Neuron (in vitro differentiated cells): ENCODE results near the gene INS.
"Not testable (repeated sequence)": the region's sequence is repeated elsewhere in the genome, so short reads cannot be mapped to it uniquely, and the experiment has no call there.

Experiments
- H2AFZ ChIP-seq: one replicate; pipeline ENCODE4 v1.6.1; 2013; ENCODE audit warnings: low read depth, mild to moderate bottlenecking, inconsistent platforms, low read length, moderate library complexity
- H3K27me3 ChIP-seq: one replicate; pipeline ENCODE4 v1.6.1; 2013; ENCODE audit warnings: low read length; ENCODE audit not compliant: insufficient read depth
- H3K36me3 ChIP-seq: one replicate; pipeline ENCODE4 v1.6.1; 2013; ENCODE audit warnings: low read length; ENCODE audit not compliant: insufficient read depth
- H3K4me1 ChIP-seq: one replicate; pipeline ENCODE4 v1.6.1; 2013; ENCODE audit warnings: low read length; ENCODE audit not compliant: insufficient read depth
- H3K4me3 ChIP-seq: 2 replicates; pipeline ENCODE4 v1.5.1; 2013; ENCODE audit warnings: mild to moderate bottlenecking, low read length, moderate library complexity
- H3K9me3 ChIP-seq: one replicate; pipeline ENCODE4 v1.6.1; 2013; ENCODE audit warnings: low read length

The INS gene

DNA sequence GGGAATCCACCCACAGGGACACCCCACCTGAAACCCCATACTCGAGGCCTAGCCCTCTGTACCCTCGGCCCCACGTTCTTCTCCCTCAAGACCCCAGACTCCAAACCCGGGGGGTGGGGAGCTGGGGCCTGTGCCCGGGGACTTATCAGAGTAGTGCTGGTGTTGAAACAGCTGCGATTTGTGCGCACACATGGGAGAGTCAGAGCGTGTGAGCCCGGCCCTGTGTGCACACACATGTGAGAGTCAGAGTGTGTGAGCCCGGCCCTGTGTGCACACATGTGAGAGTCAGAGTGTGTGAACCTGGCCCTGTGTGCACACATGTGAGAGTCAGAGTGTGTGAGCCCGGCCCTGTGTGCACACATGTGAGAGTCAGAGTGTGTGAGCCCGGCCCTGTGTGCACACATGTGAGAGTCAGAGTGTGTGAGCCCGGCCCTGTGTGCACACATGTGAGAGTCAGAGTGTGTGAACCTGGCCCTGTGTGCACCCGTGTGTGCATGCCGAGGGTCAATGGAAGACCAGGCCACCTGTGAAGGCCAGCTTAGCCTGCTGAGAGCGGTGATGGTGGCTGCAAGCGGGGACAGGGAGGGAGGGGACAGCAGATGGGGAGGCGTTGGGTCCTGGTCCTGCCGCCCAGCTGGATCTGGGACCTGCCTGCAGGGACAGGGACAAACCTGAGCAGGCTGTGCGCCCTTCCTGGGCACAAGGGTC, 33.0 kb upstream of the INS start:
- H3K4me3 ChIP-seq, H3K9me3 ChIP-seq, H3K36me3 ChIP-seq, H2AFZ ChIP-seq: not testable (repeated sequence)
- peaks cover 14% of the 10 kb centered on the region for H3K4me1 ChIP-seq
- H3K27me3 ChIP-seq: peaks cover 12% of the 10 kb centered on the region

DNA sequence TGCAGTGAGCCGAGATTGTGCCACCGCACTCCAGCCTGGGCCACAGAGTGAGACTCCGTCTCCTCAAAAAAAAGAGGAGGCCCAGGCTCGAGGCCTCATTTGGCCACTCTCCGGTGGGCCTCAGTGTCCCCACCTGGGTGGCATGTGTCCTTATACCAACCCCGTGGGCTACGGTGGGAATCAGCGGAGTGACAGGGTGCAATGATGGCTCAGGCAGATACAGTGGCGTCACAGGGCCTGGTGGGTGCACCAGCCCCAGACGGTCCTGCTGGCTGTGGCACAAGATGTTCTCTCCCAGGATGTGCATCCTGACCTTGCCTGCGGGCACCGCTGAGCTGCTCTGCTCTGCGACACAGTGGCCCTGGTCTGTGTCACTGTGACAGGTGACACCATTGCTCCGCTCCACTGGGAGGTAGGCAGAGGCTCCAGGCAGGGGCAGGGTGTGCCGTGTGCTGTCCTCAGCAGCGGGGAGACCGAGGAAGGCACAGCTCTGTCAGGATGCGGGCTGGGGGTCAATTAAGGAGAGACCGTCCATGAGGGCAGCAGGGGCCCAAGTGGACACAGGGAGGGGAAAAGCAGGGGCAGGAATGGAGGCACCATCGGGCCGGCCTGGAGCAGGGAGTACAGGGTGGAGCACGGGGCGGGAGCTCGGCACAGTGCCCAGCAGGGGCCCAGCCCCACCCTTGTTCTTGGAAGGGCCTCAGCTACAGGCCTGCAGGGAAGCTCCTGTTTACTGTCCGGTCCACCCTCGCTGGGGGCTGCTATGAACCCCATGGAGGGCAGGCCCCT, 32.3 kb upstream of the INS start:
- Histone ChIP-seq H3K27me3 (peaks cover 9% of the 10 kb centered on the region), H3K36me3 (no peaks in the 10 kb centered on the region), H2AFZ (no peak overlapping the region), H3K9me3 (no peaks in the 10 kb centered on the region), H3K4me1 (peaks cover 14% of the 10 kb centered on the region), H3K4me3 (no peak overlapping the region)

- Histone ChIP-seq H3K36me3 (no peaks in the 10 kb centered on the region), H3K9me3 (no peaks in the 10 kb centered on the region), H3K4me3 (no peak overlapping the region), H3K27me3 (peaks cover 9% of the 10 kb centered on the region), H3K4me1 (peaks cover 14% of the 10 kb centered on the region), H2AFZ (no peak overlapping the region)
These were observed 31.4 kb upstream of the INS start for GRCh38 chr11:2192435-2192834.

- Histone ChIP-seq H3K36me3 (no peaks in the 10 kb centered on the region), H3K4me1 (peaks cover 14% of the 10 kb centered on the region), H2AFZ (no peak overlapping the region), H3K4me3 (no peak overlapping the region), H3K27me3 (peaks cover 9% of the 10 kb centered on the region), H3K9me3 (no peaks in the 10 kb centered on the region)
These were observed 30.9 kb upstream of the INS start for GRCh38 chr11:2191883-2192282.

- Histone ChIP-seq H2AFZ (peak overlapping the region; percentile 21), H3K4me1 (peaks cover 14% of the 10 kb centered on the region), H3K9me3 (no peaks in the 10 kb centered on the region), H3K27me3 (peaks cover 9% of the 10 kb centered on the region), H3K4me3 (no peak overlapping the region), H3K36me3 (no peaks in the 10 kb centered on the region)
These were observed 29.9 kb upstream of the INS start for GRCh38 chr11:2190657-2191471.

GRCh38 chr11:2189938-2190656, 29.1 kb upstream of the INS start:
- Histone ChIP-seq H3K9me3 (no peaks in the 10 kb centered on the region), H2AFZ (peak overlapping the region; percentile 21), H3K4me1 (peaks cover 14% of the 10 kb centered on the region), H3K36me3 (no peaks in the 10 kb centered on the region), H3K27me3 (peaks cover 9% of the 10 kb centered on the region), H3K4me3 (no peak overlapping the region)

DNA sequence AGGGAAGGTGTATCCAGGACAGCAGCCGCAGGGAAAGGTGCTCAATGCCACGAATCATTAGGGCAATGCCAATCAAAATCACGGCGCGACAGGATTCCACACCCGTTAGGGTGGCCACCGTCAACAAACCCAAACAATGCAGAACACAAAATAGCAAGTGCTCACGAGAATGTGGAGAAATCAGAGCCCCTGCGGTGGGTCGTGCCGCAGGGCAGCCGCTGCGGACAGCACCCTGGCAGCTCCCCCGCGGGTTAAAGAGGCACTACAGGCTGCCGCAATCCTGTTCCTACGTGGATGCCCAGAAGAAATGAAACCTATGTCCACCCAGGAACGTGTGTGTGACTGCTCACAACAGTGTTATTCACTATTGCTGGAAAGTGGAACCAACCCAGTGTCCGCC, 27.7 kb upstream of the INS start:
- H2AFZ ChIP-seq: no peak overlapping the region
- no peaks in the 10 kb centered on the region for H3K9me3 ChIP-seq
- H3K36me3 ChIP-seq: no peaks in the 10 kb centered on the region
- H3K4me3 ChIP-seq: no peak overlapping the region
- H3K27me3 ChIP-seq: peaks cover 9% of the 10 kb centered on the region
- peaks cover 14% of the 10 kb centered on the region for H3K4me1 ChIP-seq

- peaks cover 14% of the 10 kb centered on the region for H3K4me1 ChIP-seq
- H3K4me3 ChIP-seq: no peak overlapping the region
- H3K9me3 ChIP-seq: no peaks in the 10 kb centered on the region
- peaks cover 4% of the 10 kb centered on the region for H3K27me3 ChIP-seq
- H2AFZ ChIP-seq: no peak overlapping the region
- no peaks in the 10 kb centered on the region for H3K36me3 ChIP-seq
These were observed 26.3 kb upstream of the INS start for GRCh38 chr11:2187280-2187707.

- H3K27me3 ChIP-seq: peaks cover 4% of the 10 kb centered on the region
These were observed 25.8 kb upstream of the INS start for GRCh38 chr11:2186669-2187279.

GRCh38 chr11:2185324-2186085, 24.5 kb upstream of the INS start:
- no peaks in the 10 kb centered on the region for H3K9me3 ChIP-seq
- H3K36me3 ChIP-seq: no peaks in the 10 kb centered on the region
- H3K4me1 ChIP-seq: peaks cover 5% of the 10 kb centered on the region
- no peaks in the 10 kb centered on the region for H3K27me3 ChIP-seq
- no peak overlapping the region for H2AFZ ChIP-seq
- H3K4me3 ChIP-seq: no peak overlapping the region

More at GRCh38 chr11:2186669-2187279, 25.8 kb upstream of the INS start:
- no peak overlapping the region for H2AFZ ChIP-seq
- no peaks in the 10 kb centered on the region for H3K36me3 ChIP-seq
- peaks cover 14% of the 10 kb centered on the region for H3K4me1 ChIP-seq
- no peak overlapping the region for H3K4me3 ChIP-seq
- H3K9me3 ChIP-seq: no peaks in the 10 kb centered on the region

DNA sequence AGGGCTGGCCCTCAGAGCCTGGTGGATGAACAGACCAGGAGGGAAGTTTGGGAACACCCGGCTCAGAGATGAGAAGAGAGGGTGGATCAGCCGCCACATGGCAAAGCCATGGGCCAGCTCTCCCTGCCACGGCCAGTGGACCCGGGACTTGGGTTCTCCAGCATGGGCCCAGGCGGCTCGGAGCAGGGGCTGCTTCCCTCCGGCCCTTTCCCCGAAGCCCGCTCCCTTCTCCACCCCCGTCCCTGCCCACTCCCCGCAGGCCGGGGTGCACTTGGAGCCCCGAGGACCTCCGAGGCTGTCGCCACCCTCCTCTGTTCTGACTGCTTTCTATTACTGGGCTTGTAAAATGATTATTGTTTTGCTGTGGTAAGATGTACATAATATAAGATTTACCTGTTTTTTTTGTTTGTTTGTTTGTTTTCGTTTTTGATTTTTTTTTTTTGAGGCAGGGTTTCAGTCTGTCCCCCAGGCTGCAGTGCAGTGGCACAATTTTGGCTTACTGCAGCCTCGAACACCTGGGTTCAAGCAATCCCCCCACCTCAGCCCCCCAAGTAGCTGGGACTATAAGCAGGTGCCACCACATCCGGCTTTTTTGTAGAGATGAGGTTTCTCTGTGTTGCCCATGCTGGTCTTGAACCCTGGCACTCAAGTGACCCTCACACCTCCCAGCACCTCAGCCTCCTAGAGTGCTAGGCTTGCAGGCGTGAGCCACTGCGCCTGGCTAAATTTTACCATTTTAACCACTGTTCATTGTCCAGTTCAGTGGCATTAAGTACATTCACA, 21.9 kb upstream of the INS start:
- H3K27me3 ChIP-seq: peaks cover 17% of the 10 kb centered on the region
- H3K4me1 ChIP-seq: no peaks in the 10 kb centered on the region
- H3K36me3 ChIP-seq: no peaks in the 10 kb centered on the region

More for the DNA sequence above, 21.9 kb upstream of the INS start:
- H2AFZ ChIP-seq: no peak overlapping the region
- no peak overlapping the region for H3K4me3 ChIP-seq
- no peaks in the 10 kb centered on the region for H3K9me3 ChIP-seq
